Retina (tissue), 1 donor: ENCODE measurements around the gene PDCD1.

Experiments used
- DNase-seq: peaks from one replicate; pipeline ENCODE4 v3.0.0-alpha.2; 2016

Gene PDCD1

DNA sequence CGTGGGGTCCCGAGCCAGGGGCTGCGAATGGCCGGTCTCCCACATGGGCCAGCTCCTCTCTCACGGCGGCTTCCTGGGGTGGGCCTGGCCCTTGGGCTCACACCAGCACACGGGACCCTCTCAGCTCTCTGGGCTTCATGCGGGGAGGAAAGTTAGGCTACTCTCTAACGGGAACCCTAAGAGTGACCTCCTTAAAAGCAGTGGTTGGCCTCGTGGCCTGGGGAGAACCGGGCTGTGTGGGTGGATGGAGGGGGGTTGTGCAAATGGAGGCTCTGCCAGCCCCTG lies 36.7 kb upstream of the PDCD1 start:
- no peak for DNase-seq

DNA sequence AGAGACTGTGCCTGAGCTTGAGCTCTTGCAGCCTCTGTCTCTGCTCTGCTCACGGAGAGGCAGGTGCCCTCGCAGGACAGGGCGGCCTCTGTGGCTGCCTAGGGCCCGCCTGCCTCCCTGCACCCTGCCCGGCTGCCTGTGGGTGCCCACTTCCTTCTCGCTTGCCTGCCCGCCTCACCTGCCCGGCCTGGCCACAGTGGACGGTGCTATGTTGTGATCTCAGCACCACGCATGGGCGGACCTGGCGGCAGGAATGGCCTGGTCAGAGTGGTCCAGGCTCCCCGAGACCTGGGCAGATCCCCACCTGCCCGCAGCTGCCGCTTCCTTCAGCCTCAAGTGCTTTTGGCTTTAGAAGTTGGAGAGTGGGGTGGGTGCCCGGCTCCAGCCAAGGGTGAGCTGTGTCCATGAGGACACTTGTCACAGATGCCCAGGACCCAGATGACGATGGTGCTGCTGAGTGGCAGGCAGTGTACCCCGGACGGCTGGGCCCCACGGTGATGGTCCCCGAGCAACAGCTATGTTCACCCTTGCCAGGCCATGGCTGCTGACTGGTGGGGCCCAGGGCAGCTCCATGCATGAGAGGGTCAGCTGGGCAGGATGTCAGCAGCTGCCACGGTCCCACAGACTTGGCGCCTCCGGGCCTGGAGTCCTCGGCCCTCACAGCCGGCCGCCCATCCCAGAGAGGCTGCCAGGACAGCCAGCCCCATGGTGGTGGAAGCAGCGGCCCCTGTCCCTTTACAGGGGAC lies 36.2 kb upstream of the PDCD1 start:
- peak; percentile 31 for DNase-seq

DNA sequence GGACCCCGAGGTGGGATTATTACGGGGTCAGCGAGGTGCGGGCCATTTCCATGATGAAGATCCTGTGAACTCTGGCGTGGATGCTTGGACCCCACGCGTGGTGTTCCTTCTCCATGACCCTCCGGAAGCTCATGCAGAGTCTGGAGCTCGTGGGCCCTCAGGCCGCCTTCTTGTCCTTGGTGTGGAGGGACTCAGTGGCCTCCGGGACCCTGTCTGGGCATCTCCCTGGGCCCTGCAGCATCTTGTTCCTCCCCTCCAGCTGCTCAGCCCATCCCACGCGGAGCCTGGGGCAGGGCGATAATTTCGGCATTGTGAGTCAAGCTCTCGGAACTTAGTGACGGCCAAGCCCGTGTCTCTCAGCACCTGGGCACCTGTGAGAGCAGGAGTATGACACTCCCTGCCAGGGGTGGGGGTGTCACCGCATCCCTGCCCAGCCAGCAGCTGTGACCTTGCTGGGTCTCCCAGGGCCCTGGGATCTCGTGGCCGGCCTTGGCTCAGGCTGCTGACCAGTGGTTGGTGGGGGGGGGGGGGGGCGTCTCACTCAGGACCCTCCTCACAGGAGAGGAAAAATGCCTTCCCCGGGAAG lies 35.5 kb upstream of the PDCD1 start:
- DNase-seq, result no peak

DNA sequence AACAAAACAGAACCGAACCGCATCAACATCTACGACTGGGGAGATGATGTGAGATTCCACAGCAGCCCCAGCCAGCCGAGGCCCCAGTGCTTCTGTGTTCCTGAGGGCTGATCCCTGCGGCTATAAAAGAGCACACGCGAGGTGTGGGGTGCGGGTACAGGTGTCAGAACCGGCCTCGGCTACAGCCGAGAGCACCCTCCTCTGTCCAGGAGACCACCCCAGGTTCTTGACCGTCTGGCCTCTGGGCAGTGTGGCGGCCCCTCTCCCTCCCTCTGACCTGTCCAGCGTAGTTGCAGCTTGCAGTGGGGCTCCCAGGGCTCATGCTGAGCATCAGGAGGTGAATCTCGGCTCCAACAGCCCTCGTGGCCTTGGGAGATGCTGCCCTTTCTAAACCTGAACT lies 34.6 kb upstream of the PDCD1 start:
- no peak for DNase-seq

DNA sequence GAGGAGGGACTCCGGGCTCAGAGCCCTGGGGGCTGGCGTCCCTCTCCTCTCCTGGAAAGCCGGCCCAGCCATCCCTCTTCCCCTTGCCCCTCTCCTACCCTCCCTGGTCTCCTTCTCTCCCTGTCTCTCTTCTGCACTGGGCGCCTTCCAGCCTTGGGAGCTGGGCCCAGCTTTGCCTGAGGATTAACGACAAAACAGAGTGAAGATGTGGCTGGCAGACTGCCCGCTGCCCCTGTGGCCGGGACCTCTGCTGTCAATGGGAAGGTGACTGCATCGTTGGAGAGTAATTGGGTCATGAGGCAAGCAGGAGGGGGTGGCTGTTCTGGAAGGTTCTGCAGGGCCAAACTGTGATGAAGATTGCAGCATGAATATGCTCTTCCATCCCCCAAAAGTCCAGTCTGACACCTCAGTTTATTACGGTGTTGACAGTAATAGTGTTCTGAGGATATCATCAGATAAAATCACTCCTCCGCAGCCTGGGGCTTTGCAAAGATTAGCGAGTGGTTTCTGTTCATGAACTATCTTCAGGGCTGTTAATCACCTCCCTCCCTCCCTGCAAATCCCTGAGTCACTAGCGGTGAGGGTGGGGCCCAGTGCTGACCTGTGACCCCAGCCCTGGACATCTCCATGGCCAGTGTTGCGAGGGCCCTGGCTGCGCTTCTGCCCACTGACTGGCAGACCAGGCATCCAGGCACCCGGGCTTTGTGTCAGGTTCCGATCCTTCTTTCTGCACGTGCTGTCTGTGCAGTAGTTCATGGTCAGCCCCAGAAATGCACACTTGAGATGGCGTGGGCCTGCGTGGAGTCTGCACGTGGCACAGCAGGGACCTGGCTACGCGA lies 33.8 kb upstream of the PDCD1 start:
- DNase-seq, result peak; percentile 48

DNA sequence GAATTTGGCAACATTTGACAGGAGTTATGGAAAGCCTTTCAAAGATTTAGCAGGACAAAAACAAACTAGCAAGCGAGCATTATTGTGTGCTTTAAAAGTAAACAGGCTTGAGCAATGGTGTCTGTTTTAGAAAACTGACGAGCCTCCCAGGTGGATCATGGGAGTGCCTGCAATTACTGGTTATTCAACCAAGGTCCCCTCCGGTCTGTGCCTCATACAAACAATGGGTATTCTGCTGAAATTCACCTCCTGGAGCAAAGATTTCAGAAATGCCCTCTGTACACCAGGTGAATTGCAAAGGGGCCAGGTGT lies 33.2 kb upstream of the PDCD1 start:
- DNase-seq, result peak; percentile 21

DNA sequence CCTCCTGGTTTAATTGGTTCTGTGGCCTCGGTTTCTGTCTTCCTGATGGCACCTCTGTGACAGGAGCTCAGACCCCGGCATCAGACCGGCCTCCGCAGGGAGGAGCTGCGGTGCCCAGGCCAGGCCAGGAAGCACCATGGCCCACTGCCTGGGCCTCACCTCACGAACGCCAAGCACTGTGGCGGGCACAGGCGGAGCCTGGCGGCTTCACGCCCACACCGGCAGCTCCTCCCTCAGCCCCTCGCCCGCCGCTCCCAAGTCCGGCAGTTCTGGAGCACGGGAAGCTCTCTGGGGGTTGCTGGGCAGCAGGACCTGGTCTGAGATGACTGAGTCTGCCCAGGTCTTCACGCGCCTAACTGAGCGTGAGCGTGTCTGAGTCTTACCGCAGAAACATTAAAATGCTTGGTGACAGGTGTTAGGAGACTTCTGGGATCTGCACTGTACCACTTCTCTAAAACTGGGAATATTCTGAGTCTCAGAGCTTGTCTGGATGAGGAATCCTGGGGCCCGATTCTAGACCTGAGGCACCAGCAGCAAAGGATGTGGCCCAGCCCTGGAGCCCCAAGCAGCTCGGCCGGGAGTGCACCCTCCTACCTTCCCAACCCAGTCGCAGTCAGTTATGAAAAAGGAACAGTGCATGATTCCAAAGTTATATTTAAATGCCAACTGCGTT lies 32.8 kb upstream of the PDCD1 start:
- no peak for DNase-seq

DNA sequence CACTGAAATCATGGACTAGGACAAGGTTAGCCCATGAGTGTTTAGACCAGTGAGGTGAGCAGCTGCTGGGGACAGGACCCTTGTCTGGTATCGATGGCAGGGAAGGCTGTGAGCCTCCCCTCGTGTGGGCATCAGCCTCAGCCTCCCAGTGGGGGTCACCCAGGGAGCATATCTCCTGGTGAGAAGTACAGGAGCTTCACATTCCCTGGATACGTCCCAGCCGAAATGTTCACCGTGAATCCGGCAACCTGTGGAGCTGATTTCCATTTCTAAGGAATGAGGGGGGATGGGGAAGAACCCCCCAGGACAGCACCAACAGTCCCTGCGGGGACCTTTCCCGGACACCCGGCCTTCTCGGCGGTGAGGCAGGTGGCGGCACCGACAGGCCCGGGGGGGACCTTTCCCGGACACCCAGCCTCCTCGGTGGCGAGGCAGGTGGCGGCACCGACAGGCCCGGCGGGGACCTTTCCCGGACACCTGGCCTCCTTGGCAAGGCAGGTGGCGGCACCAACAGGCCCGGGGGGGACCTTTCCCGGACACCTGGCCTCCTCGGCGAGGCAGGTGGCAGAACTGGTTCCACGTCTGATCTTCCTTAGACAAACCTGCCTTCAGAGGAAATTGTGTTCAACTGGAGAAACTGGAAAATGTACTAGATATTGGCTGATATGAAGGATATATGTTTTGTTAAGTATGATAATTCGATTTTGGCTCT lies 32.0 kb upstream of the PDCD1 start:
- no peak for DNase-seq

DNA sequence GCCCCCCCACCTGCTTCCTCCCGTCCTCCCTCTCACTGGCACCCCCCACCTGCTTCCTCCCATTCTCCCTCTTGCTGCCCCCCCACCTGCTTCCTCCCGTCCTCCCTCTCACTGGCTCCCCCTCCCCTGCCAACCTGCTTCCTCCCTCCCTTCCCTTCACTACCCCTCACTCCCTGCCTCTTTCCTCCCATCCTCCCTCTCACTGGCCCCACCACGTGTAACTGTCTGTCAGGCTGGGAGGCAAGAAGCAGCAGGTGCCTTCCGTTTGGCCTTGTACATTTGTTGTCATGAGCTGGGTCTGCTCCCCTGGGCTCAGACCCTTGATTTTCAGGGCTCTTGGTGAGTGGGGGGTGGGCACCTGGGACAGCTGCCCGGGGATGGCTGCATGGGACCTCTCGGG lies 29.9 kb upstream of the PDCD1 start:
- no peak for DNase-seq

DNA sequence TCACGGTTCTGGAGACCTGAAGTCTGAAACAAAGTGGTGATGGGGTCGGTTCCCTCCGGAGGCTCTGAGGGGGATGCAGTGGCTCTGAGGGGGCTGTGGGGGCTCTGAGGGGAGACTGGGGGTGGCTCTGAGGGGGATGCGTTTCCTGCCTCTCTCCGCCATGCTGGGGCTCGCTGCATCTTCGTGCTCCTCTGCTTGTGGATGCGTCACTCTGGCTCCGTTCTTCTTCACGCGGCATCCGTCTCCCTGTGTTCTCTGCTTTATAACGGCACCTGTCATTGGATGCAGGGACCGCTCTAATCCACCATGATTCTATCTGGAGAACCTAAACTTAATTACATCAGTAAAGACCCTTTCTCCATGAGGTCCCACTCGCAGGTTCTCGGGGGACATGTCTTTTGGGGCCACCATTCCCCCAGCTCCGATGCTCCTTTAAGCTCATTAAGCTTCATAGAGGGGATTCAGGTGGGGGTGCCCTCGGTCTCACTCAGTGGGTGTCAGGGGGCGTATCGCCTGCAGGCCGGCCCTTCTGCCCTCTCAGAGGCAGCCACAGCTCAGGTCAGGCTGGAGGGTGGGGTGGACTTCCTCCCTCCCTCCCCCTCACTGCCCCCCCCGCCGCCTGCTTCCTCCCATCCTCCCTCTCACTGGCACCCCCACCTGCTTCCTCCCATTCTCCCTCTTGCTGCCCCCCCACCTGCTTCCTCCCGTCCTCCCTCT lies 29.3 kb upstream of the PDCD1 start:
- no peak for DNase-seq

DNA sequence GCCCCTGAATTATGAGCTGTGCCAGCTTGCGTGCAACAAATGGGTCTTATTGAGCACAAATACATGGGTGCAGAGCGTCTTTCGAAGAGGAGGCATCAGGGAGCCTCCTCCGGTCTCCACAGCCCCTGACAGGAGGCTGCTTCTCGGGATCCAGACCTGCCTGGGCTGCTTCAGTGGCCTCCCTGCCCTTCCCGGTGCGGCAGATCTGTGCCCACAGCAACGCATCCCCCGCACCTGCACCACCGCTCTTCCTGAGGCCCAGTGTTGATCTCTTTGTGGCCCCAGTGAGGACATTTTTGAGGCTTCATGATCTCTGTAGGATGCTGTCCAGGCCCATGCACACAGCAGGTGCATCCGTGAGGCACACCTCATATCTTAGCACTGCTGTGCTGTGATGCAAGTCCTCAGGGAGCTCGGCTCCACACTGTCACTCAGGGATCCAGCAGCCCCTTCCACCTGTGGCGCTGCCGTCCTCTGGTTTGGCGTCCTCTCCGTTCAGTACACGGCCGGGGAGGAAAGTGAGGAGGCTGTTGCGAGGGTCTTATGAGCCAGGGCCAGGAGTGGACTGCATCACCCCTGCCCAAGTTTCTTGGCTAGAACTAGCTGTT lies 28.2 kb upstream of the PDCD1 start:
- DNase-seq, result no peak

DNA sequence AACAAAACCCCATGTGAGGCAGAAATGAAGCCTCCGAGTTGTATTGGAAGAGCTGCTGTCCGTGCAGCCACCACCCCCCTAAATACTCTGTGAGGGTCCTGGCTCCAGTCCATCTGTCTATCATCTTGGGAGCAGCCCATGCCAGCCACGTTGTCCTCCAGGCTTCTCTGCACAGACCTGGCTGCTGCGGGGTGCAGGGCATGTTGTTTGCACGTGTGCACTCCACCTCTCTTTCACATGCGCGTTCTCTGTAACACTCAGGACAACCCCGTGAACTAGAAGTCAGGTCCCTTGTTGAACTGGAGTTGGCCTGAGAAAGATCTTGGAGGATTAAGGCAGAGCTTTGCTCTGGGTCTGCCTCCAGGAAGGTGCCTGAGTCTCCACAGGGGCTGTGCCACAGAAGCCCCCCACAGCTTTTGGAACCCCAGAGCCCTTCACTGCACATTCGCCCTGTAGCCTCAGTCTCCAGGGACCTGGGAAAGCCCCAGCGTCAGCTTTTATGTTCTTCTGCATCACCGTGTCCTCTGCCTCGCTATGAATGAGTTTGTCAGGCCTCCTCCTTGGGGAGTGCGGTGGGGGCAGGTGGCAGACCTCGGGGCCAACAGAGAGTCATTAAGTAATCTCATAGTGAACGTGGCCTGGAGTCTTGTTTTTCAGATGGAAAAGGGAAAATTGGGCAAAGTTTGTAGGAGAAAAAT lies 27.4 kb upstream of the PDCD1 start:
- DNase-seq, result no peak

DNA sequence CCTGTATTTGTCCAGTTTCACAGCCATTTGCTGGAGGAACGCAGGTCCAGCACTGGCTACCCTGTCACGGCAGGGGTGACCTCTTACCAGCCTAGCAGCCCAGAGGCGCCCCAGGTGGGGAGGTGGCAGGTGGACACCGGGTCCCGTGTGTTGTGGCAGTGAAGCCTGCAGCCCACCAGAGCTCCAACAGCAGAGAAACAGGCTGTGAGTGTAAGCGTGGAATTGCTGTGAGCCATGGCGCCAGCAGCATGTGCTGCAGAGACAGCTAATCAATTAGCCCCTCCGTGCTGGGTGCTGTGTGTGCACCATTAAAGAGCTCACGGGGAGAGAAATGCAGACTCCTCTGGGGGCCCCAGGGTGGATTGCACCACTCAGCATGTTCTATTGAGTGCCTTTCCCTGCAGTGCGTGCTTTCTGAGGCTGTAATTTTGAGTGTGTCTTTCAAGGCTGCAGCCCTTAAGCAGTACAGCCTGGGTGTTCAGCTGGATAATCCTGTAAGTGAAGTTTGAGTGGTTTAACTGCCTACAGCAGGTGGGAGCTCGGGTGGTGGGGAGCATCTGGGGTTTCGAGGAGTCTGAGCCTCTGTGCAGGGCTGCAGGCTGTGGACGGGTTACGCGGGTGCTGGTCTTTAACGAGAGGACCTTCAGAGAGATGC lies 26.7 kb upstream of the PDCD1 start:
- DNase-seq, result peak; percentile 77

DNA sequence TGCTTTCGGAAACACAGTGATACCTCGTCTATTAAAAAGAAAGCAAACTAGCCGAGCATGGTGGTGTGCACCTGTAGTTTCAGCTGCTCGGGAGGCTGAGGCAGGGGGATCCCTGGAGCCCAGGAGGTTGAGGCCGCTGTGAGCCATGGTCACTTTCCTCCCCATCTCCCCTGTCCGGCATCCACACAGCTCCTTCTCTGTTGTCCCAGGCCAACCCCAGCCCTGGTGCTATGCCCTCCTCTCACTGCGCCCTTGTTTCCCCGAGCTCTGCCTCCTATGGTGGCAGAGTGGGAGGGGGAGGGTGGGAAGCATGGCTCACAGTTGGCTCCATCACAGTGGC lies 26.2 kb upstream of the PDCD1 start:
- no peak for DNase-seq

DNA sequence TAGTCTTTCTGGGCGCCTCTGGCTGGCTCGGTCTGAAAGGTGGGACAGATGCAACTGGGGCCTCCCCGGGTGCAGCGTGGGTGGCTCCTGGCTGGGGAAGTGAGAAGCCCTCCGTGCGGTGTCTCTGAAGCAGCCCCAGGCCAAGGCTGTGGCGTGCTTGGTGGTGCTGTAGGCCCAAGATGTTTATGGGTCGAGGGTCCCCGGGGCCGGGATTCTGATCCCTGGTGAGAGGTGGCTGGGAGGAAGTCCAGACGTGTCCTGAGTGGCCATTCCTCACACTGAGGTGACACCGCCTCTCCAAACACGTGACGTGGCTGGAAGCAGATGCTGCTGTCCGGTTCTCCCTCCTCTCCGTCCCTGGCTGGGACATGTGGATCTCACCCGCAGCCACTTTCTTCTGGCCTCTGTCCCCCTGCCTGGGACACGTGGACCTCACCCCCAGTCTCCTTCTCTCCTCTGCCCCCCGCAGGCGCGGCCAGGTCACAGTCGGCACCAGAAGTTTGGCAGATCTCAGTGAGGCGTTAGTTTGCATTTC lies 23.5 kb upstream of the PDCD1 start:
- DNase-seq, result peak; percentile 65

DNA sequence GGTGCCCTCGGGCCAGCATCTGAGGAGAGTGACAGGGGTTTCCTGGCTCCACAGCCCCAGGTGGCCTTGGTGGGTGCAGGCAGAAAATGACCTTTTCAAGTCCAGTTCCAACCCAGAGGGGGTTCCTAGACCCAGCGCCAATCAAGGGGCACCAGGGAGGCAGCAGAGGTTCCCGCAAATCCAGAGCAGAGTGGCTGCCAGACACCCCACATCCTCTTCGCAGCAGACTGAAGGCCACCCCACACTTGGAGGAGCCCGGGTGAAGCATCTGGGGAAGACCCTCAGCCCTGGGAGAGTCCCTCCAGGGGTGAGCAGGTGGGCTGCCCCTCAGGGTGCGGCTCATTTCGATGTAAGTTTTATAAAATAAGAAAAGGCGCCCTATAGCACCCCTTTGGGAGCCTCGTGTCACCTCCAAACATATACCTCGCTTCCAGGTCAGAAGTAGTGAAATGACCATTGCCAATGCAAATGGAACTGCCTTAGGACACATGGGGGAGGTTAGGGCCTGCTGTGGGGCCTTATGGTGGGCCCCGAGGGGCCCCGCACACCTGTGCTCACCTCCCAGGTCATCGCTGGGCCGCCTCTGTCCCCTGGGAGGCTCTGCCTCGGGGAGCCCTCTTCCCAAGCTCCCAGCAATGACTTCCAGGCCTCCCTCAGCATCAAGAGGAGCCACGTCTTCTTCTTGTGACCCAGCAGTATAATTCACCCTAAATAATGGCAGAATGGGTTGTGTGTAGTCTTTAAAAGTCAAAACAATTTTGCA lies 21.8 kb upstream of the PDCD1 start:
- no peak for DNase-seq

DNA sequence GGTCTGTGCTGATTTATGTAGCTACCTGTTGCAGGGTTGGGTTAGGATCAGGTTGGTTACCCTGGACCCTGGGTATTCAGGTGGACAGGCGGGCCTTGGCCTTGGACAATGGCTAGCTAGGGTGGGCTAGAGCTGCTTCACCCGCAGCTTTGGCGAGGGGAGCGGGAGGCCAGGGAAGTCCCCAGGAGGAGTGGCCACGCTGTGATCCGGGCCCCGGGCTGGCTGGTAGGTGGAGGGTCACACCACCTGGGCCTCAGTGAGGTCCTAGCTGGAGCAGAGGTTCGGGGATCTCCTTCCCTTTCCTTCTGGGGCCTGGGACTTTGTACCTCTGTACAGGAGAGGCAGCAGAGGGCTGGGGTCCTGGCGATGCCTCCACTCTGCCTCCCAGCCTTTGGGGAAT lies 20.6 kb upstream of the PDCD1 start:
- DNase-seq, result no peak

DNA sequence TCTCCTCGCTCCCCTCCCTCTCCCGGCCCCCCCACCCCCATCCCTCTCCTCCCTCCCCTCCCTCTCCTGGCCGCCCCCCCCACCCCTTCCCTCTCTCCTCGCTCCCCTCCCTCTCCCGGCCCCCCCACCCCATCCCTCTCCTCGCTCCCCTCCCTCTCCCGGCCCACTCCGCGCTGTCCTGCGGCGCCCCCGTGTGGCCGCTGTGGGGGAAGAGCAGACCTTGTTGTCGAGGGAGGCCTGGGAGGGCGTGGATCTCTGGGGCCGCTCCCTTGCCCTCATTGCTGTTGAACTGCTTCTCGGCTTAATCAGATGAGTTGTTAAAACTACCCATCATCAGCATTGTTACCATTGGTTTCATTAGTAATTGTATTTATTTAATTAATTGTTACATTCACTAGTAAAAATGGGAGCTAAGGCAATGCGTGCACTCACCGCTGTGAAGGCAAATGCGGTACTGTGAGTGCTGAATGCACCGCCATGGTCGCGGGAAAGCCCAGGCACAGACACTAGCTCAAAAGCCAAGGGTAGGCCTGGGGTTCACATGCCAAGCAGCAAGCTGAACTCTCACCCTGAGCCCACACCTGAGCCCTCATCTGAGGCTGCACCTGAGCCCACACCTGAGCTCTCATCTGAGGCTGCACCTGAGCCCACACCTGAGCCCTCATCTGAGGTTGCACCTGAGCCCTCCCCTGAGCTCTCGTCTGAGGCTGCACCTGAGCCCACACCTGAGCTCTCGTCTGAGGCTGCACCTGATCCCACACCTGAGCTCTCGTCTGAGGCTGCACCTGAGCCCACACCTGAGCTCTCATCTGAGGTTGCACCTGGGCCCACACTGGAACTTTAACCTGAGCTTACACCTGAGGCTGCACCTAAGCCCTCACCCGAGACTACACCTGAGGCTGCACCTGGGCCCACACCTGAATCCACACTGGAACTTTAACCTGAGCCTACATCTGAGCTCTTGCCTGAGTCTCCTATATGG lies 19.6 kb upstream of the PDCD1 start:
- peak; percentile 82 for DNase-seq
